Nephron (organoid): Measurements from ENCODE around the gene PLCB2.

ENCODE experiments used
- H3K27ac Mint-ChIP-seq, 3 experiments: 2 replicates each; pipeline ENCODE4 v1.8.0; 2020; ENCODE audit warnings: mixed read lengths in 3 of 3, mild to moderate bottlenecking in 2 of 3, moderate library complexity in 1 of 3
- H3K27me3 Mint-ChIP-seq: 2 replicates; pipeline ENCODE4 v1.8.0; 2021; ENCODE audit warnings: low read depth, mild to moderate bottlenecking, moderate library complexity, mixed read lengths
- H3K36me3 Mint-ChIP-seq: 2 replicates; pipeline ENCODE4 v1.8.0; 2020; ENCODE audit warnings: low read depth, mixed read lengths
- H3K4me1 Mint-ChIP-seq: 2 replicates; pipeline ENCODE4 v1.8.0; 2020; ENCODE audit warnings: mixed read lengths
- H3K4me3 Mint-ChIP-seq, 3 experiments: 2 replicates each; pipeline ENCODE4 v1.8.0; 2020; ENCODE audit warnings: mild to moderate bottlenecking in 3 of 3, mixed read lengths in 3 of 3, moderate library complexity in 2 of 3
- H3K9me3 Mint-ChIP-seq: 2 replicates; pipeline ENCODE4 v1.8.0; 2020; ENCODE audit warnings: mixed read lengths
- CTCF ChIP-seq, 3 experiments: fragments of 200-600 bp; sonication (generic); IDR thresholded peaks; one replicate each; pipeline ENCODE4 v1.5.0; 2021; ENCODE audit warnings: antibody characterized with exemption in 3 of 3; ENCODE audit not compliant: unreplicated experiment in 3 of 3

PLCB2 gene

GRCh38 chr15:40307421-40308211 lies at the start of gene PLCB2:
PLCB2 (minus strand) TSS chr15:40307935; CDS start chr15:40307672, 263 bp downstream.
- peaks cover 25% of the 10 kb centered on the region for H3K4me1 Mint-ChIP-seq
- peak in 1 of 3 experiments; percentile 17 for TF ChIP-seq CTCF (IDR thresholded peaks at IDR 0.05; ENCODE audit: unreplicated experiment in 3 of 3)
- H3K9me3 Mint-ChIP-seq: no peaks in the 10 kb centered on the region
- no peak within 1 kb of the TSS for H3K27ac Mint-ChIP-seq
- peak within 1 kb of the TSS; percentile 35 to 60 (median 37) for H3K4me3 Mint-ChIP-seq
- peaks cover 48% of the 10 kb centered on the region for H3K27me3 Mint-ChIP-seq
- no peaks in the 10 kb centered on the region for H3K36me3 Mint-ChIP-seq

GRCh38 chr15:40357246-40357645 lies 49.5 kb upstream of the PLCB2 start:
- no peak overlapping the region for H3K27ac Mint-ChIP-seq

GRCh38 chr15:40355976-40356585 lies 48.3 kb upstream of the PLCB2 start:
- peaks cover 42% of the 10 kb centered on the region for H3K27me3 Mint-ChIP-seq
- no peak for TF ChIP-seq CTCF (IDR thresholded peaks at IDR 0.05; ENCODE audit: unreplicated experiment in 3 of 3)
- H3K9me3 Mint-ChIP-seq: no peaks in the 10 kb centered on the region
- peak overlapping the region; percentile 26 to 84 (median 33) for H3K4me3 Mint-ChIP-seq
- H3K27ac Mint-ChIP-seq: no peak overlapping the region
- H3K36me3 Mint-ChIP-seq: no peaks in the 10 kb centered on the region
- H3K4me1 Mint-ChIP-seq: peaks cover 25% of the 10 kb centered on the region

More at GRCh38 chr15:40357246-40357645, 49.5 kb upstream of the PLCB2 start:
- peaks cover 49% of the 10 kb centered on the region for H3K27me3 Mint-ChIP-seq
- TF ChIP-seq CTCF (IDR thresholded peaks at IDR 0.05; ENCODE audit: unreplicated experiment in 3 of 3): no peak
- no peaks in the 10 kb centered on the region for H3K9me3 Mint-ChIP-seq
- H3K4me1 Mint-ChIP-seq: peaks cover 25% of the 10 kb centered on the region
- peak overlapping the region; percentile 52 to 84 (median 82) for H3K4me3 Mint-ChIP-seq
- no peaks in the 10 kb centered on the region for H3K36me3 Mint-ChIP-seq

- Mint-ChIP-seq H3K4me3 (no peak overlapping the region), H3K36me3 (no peaks in the 10 kb centered on the region), H3K27me3 (peaks cover 40% of the 10 kb centered on the region), H3K27ac (no peak overlapping the region), H3K9me3 (no peaks in the 10 kb centered on the region), H3K4me1 (peaks cover 25% of the 10 kb centered on the region)
- peak; percentile 35 to 53 (median 47) for TF ChIP-seq CTCF (IDR thresholded peaks at IDR 0.05; ENCODE audit: unreplicated experiment in 3 of 3)
These were observed 46.9 kb upstream of the PLCB2 start for GRCh38 chr15:40354408-40355171.

- Mint-ChIP-seq H3K27me3 (peaks cover 33% of the 10 kb centered on the region), H3K4me3 (no peak overlapping the region), H3K9me3 (no peaks in the 10 kb centered on the region), H3K4me1 (peaks cover 25% of the 10 kb centered on the region), H3K27ac (no peak overlapping the region), H3K36me3 (no peaks in the 10 kb centered on the region)
- TF ChIP-seq CTCF (IDR thresholded peaks at IDR 0.05; ENCODE audit: unreplicated experiment in 3 of 3): no peak
These were observed 46.0 kb upstream of the PLCB2 start for GRCh38 chr15:40353697-40354096.
